ENCODE results near the gene CRTC1. TPM values are rescaled to one million over a fixed set of nuclear protein-coding genes. Genes with fewer than 3 reads are reported as not detected.

Gene CRTC1
- total and polyA plus RNA-seq, 4 donors: 1.5 to 3.5 (median 1.9) TPM

DNA sequence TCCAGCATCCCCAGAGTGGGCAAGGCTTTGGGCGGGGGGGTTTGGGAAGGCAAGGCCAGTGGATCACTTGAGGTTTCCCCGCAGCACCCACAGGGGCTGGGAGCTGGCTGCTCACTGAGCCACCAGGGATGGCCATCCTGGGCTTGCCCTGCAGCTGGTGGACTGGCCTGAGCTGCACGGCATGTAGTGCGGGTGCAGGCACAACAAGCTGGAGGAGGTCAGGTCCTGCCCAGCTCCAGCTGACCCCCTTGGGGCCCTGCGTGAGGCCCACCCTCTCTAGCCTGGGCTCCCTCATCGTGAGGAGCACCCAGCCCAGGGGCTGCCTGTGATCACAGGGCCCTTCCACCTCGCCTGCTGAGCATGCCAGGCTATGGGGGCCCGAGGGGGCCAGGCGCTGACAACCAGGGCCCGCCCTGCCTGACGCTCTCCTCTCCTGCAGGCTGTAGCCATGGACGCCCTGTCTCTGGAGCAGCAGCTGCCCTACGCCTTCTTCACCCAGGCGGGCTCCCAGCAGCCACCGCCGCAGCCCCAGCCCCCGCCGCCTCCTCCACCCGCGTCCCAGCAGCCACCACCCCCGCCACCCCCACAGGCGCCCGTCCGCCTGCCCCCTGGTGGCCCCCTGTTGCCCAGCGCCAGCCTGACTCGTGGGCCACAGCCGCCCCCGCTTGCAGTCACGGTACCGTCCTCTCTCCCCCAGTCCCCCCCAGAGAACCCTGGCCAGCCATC is 84.7 kb downstream of the CRTC1 start:
- Histone ChIP-seq H3K27me3 (ENCODE audit: control insufficient read depth in 4 of 4, insufficient read depth in 4 of 4, low read length in 3 of 4) (no peaks in the 10 kb centered on the region), H3K4me1 (ENCODE audit: control insufficient read depth in 4 of 4, insufficient read depth in 4 of 4, low read length in 3 of 4) (peaks cover 0 to 2% (median 0%) of the 10 kb centered on the region in 4 donors), H3K9ac (ENCODE audit: low read depth in 1 of 2, low read length in 2 of 2) (no peak overlapping the region), H3K36me3 (ENCODE audit: control insufficient read depth in 4 of 4, insufficient read depth in 3 of 4, low read depth in 1 of 4, low read length in 3 of 4) (no peaks in the 10 kb centered on the region), H3K9me3 (ENCODE audit: control insufficient read depth in 4 of 4, low read length in 3 of 4) (no peaks in the 10 kb centered on the region), H3K4me3 (ENCODE audit: low read depth in 1 of 3, low read length in 3 of 3) (no peak overlapping the region), H3K27ac (ENCODE audit: low read depth in 1 of 2, low read length in 2 of 2) (no peak overlapping the region)
- WGBS: 93% methylated on average over 30 of the region's 30 CpGs
- no peak for TF ChIP-seq HNF4G (IDR thresholded peaks at IDR 0.05)
- TF ChIP-seq FOXA2 (IDR thresholded peaks at IDR 0.05): no peak
- TF ChIP-seq MAX (IDR thresholded peaks at IDR 0.05): no peak
- TF ChIP-seq JUND (IDR thresholded peaks at IDR 0.05): no peak
- no peak for TF ChIP-seq RXRA (IDR thresholded peaks at IDR 0.05)
- no peak for TF ChIP-seq FOXA1 (IDR thresholded peaks at IDR 0.05)
- no peak for TF ChIP-seq RAD21 (IDR thresholded peaks at IDR 0.05)
- TF ChIP-seq ZBTB33 (IDR thresholded peaks at IDR 0.05): no peak
- no peak for TF ChIP-seq SP1 (IDR thresholded peaks at IDR 0.05)
- DNase-seq (ENCODE audit: low spot score): no peak

GRCh38 chr19:18768997-18769891 is 85.8 kb downstream of the CRTC1 start:
- Histone ChIP-seq H3K4me1 (ENCODE audit: control insufficient read depth in 4 of 4, insufficient read depth in 4 of 4, low read length in 3 of 4) (no peaks in the 10 kb centered on the region), H3K9me3 (ENCODE audit: control insufficient read depth in 4 of 4, low read length in 3 of 4) (no peaks in the 10 kb centered on the region), H3K4me3 (ENCODE audit: low read depth in 1 of 3, low read length in 3 of 3) (no peak overlapping the region), H3K36me3 (ENCODE audit: control insufficient read depth in 4 of 4, insufficient read depth in 3 of 4, low read depth in 1 of 4, low read length in 3 of 4) (no peaks in the 10 kb centered on the region), H3K9ac (ENCODE audit: low read depth in 1 of 2, low read length in 2 of 2) (no peak overlapping the region), H3K27ac (ENCODE audit: low read depth in 1 of 2, low read length in 2 of 2) (no peak overlapping the region), H3K27me3 (ENCODE audit: control insufficient read depth in 4 of 4, insufficient read depth in 4 of 4, low read length in 3 of 4) (no peaks in the 10 kb centered on the region)
- 88% methylated on average over 24 of the region's 24 CpGs for WGBS
- DNase-seq (ENCODE audit: low spot score): no peak
- TF ChIP-seq RXRA (IDR thresholded peaks at IDR 0.05) (no peak), HNF4A (conservative IDR thresholded peaks at IDR 0.05) (no peak), MAX (IDR thresholded peaks at IDR 0.05) (no peak), RAD21 (IDR thresholded peaks at IDR 0.05) (no peak), ZBTB33 (IDR thresholded peaks at IDR 0.05) (no peak), FOXA2 (IDR thresholded peaks at IDR 0.05) (no peak), YY1 (IDR thresholded peaks at IDR 0.05) (no peak)
- TF ChIP-seq, protein P1, sequence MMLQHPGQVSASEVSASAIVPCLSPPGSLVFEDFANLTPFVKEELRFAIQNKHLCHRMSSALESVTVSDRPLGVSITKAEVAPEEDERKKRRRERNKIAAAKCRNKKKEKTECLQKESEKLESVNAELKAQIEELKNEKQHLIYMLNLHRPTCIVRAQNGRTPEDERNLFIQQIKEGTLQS (IDR thresholded peaks at IDR 0.05): no peak
- TF ChIP-seq, protein P2, sequence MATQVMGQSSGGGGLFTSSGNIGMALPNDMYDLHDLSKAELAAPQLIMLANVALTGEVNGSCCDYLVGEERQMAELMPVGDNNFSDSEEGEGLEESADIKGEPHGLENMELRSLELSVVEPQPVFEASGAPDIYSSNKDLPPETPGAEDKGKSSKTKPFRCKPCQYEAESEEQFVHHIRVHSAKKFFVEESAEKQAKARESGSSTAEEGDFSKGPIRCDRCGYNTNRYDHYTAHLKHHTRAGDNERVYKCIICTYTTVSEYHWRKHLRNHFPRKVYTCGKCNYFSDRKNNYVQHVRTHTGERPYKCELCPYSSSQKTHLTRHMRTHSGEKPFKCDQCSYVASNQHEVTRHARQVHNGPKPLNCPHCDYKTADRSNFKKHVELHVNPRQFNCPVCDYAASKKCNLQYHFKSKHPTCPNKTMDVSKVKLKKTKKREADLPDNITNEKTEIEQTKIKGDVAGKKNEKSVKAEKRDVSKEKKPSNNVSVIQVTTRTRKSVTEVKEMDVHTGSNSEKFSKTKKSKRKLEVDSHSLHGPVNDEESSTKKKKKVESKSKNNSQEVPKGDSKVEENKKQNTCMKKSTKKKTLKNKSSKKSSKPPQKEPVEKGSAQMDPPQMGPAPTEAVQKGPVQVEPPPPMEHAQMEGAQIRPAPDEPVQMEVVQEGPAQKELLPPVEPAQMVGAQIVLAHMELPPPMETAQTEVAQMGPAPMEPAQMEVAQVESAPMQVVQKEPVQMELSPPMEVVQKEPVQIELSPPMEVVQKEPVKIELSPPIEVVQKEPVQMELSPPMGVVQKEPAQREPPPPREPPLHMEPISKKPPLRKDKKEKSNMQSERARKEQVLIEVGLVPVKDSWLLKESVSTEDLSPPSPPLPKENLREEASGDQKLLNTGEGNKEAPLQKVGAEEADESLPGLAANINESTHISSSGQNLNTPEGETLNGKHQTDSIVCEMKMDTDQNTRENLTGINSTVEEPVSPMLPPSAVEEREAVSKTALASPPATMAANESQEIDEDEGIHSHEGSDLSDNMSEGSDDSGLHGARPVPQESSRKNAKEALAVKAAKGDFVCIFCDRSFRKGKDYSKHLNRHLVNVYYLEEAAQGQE (IDR thresholded peaks at IDR 0.05): no peak
- TF ChIP-seq, protein P3, sequence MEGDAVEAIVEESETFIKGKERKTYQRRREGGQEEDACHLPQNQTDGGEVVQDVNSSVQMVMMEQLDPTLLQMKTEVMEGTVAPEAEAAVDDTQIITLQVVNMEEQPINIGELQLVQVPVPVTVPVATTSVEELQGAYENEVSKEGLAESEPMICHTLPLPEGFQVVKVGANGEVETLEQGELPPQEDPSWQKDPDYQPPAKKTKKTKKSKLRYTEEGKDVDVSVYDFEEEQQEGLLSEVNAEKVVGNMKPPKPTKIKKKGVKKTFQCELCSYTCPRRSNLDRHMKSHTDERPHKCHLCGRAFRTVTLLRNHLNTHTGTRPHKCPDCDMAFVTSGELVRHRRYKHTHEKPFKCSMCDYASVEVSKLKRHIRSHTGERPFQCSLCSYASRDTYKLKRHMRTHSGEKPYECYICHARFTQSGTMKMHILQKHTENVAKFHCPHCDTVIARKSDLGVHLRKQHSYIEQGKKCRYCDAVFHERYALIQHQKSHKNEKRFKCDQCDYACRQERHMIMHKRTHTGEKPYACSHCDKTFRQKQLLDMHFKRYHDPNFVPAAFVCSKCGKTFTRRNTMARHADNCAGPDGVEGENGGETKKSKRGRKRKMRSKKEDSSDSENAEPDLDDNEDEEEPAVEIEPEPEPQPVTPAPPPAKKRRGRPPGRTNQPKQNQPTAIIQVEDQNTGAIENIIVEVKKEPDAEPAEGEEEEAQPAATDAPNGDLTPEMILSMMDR (IDR thresholded peaks at IDR 0.05; ENCODE audit: low read depth, low read length, missing input control): no peak

Data from liver (tissue), 9 donors.